ENCODE measurements around the gene ANKRD37.

The ANKRD37 gene

DNA sequence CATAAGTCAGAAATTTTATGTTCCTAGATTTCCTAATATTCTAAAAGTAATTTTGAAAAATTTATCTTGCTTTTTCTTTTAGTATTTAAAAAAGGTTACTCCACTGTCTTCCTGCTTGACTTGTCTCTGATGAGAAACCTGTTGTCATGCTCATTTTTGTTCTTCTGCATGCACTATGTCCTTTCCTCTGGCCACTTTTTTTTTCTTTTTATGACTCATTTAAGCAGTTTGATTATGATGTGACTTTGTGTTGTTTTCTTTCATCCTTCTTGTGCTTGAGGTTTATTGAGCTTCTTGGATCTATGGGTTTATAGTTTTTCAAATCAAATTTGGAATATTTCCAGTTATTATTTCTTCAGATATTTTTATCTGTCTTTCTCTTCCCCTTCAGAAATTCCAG lies 41.2 kb downstream of the ANKRD37 start:
- no peak overlapping the region for H3K27ac ChIP-seq
- TF ChIP-seq ZFX (IDR thresholded peaks at IDR 0.05; ENCODE audit: borderline replicate concordance) (no peak), CTCF (IDR thresholded peaks at IDR 0.05) (no peak)

- no peak overlapping the region for H3K27ac ChIP-seq
- TF ChIP-seq ZFX (IDR thresholded peaks at IDR 0.05; ENCODE audit: borderline replicate concordance) (no peak), CTCF (IDR thresholded peaks at IDR 0.05) (no peak)
Observed at GRCh38 chr4:185441479-185441878, 44.8 kb downstream of the ANKRD37 start.

GRCh38 chr4:185445209-185445608 lies 48.6 kb downstream of the ANKRD37 start:
- no peak for TF ChIP-seq CTCF (IDR thresholded peaks at IDR 0.05)
- no peak overlapping the region for H3K27ac ChIP-seq

Data from 22Rv1 (cell line).